COLO668 (cell line): ENCODE measurements around the gene SLC40A1.
"Not testable (repeated sequence)": the region's sequence is repeated elsewhere in the genome, so short reads cannot be mapped to it uniquely, and the experiment has no call there.

Experiments used
- DNase-seq: peaks from one replicate; lab custom pipeline; 2025; ENCODE audit not compliant: unreplicated experiment; lab: John Stamatoyannopoulos, UW

SLC40A1 gene

GRCh38 chr2:189580658-189581353 is at the start of gene SLC40A1:
TSS of gene SLC40A1 (minus strand) at chr2:189580786. CDS start at chr2:189580460, 326 bp downstream.
- peak; percentile 90 for DNase-seq

DNA sequence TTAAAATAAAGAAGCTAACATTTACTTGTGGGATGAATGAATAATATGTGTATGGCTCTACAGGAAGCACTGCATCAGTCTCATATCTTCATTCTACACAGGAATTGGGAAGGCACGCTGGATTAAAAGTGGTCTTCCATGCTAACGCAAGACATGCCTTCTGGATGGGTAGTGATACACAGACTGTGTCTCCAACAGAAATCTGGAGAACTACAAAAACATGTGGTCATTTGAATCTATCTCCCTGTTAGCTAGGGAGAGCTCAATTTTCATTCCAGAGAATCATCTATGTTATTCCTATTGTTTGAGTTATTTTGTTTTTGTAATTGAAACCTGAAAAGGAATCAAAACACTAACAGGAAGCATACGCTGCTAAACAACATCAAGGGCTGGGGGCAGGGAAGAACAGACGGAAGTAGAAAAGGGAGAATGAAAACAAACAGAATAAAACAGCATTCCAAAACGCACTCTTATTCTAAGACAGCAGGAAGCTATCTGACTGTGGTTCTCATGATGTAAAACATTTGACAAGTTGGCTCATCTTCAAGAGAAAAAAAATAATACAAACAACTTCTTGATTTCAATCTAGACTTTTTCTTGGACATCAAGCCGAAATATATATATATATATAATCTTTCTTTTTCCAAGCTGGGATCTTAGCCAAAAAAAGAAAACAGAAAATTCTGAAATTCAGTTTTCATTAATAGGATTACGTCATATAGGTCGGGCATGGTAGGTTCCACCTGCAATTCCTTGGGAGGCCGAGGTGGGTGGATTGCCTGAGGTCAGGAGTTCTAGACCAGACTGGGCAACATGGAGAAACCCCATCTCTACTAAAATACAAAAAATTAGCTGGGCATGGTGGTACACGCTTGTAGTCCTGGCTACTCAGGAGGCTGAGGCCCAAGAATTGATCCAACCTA is 49.2 kb upstream of the SLC40A1 start:
- DNase-seq = no peak

GRCh38 chr2:189628817-189629530 is 48.4 kb upstream of the SLC40A1 start:
- no peak for DNase-seq

GRCh38 chr2:189627789-189628188 is 47.2 kb upstream of the SLC40A1 start:
- DNase-seq = no peak

- no peak for DNase-seq
Observed at GRCh38 chr2:189625636-189626035, 45.0 kb upstream of the SLC40A1 start.

- DNase-seq = peak; percentile 24
Observed at GRCh38 chr2:189624648-189625355, 44.2 kb upstream of the SLC40A1 start.

DNA sequence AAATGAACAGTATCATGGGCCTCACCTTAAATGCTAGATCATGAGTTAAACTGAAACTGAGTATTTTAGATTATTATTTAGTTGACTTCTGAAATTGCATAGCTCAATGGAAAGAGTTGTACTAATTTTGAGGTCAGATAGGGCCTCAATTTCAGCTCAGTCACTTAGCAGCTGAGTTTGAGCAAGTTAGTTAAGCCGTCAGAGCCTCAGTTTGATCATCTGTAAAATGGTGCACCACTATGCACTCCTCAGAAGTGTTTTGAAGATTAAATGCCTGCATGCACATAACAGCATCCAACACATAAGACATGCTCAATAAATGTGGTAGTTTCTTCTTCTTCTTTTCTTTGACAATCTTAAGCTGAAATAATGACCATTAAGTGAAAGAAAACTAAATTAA is 42.5 kb upstream of the SLC40A1 start:
- no peak for DNase-seq

- DNase-seq = no peak
Observed at GRCh38 chr2:189621781-189622180, 41.2 kb upstream of the SLC40A1 start.

GRCh38 chr2:189618197-189618596 is 37.6 kb upstream of the SLC40A1 start:
- DNase-seq = no peak

- DNase-seq = no peak
Observed at GRCh38 chr2:189614585-189614984, 34.0 kb upstream of the SLC40A1 start.

DNA sequence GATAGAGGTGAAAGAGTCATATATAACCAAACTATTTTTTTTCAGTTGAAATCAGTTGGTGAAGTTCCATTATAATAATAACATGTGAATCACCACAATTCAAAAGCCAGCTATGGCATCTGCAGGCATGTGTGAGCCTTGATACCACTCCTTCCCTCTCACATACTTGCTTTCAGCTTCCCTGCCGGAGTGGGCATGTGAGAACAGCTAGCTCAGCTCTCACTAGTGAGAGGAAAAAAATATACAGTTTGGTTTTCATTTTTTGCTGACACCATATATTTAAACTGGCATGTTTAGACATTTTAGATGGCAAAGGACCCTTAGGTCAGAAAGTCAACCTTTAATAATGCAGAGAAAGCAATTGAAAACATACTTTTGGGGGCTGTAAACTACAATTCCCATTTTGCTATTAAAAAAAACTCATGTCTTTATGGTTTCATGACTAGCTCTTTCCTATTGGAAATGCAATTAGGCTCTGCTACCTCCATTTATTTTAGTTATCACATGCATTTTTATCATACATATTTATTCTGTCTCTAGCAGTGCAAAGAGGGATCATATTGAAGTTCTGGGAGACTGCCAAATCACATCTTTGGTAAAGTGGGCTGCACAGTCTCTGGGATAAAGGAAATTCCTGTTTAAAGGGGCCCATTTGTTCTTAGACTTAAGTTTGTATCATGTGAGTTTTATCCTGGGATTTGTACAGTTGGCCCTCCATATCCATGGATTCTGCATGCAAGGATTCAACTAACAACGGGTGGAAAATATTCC is 33.2 kb upstream of the SLC40A1 start:
- DNase-seq = no peak

GRCh38 chr2:189613077-189613636 is 32.6 kb upstream of the SLC40A1 start:
- no peak for DNase-seq

GRCh38 chr2:189610700-189611099 is 30.1 kb upstream of the SLC40A1 start:
- DNase-seq = no peak

- no peak for DNase-seq
Observed at GRCh38 chr2:189609853-189610252, 29.3 kb upstream of the SLC40A1 start.

DNA sequence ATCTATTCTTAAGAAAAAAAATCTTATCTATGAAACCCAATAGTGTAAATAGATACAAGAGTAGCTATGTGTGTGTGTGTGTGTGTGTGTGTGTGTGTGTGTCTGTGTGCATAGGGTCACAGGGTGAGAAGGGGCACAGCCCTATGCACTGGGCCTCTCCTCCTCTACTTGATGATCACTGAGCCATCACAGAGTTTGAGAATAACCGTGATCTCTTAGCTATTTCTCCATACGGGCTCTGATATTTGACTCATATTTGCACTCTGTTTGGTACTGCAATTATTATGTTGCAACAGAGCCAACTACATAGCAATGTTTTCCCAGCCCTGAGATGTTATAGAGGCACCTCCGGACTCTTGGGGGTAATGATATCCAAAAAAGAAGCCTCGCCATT is 28.8 kb upstream of the SLC40A1 start:
- no peak for DNase-seq

DNA sequence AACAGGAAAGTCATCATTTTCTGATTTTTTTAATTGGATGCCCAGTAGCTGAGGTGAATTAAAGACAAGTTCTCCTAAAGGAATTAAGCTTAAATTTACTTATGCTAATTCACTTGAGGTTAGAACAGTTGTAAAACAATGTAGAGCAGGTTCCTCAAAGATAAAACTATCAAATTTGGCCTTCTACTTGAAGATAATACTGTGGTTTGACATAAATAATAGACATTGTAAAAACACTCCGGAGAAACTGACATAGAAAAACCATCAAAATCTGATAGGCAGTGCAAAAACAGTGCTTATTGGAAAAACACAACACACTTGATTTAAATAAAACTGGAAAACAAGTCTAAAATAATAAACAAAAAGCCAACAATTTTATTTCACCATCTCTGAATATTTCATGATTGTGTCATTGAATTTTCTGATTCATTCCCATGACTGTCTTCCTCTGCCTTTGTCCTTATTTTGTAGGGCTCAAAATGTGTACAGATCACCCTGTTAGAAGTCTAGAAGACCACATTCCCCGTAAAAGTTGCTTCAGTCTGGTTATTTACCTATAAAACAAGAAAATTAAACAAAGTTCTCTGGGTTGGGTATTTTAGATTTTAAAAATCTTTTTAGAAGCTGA is 28.3 kb upstream of the SLC40A1 start:
- no peak for DNase-seq

GRCh38 chr2:189608170-189608569 is 27.6 kb upstream of the SLC40A1 start:
- DNase-seq = no peak

- no peak for DNase-seq
Observed at GRCh38 chr2:189602233-189602632, 21.6 kb upstream of the SLC40A1 start.

DNA sequence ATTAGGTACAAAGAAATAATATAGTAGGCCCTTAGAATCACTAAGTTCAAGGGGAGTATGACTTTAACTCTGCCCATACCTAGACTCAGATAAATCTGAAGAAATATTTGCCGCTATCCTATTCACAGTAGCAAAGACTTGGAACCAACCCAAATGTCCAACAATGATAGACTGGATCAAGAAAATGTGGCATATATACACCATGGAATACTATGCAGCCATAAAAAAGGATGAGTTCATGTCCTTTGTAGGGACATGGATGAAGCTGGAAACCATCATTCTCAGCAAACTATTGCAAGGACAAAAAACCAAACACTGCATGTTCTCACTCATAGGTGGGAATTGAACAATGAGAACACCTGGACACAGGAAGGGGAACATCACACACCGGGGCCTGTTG is 21.1 kb upstream of the SLC40A1 start:
- DNase-seq = not testable (repeated sequence)
